HCT116 (cell line): ENCODE results near the gene ARL13B.

ENCODE experiments used
- ATF3 ChIP-seq: IDR thresholded peaks from 2 replicates; pipeline ENCODE4 v1.6.1; 2012
- CEBPB ChIP-seq: IDR thresholded peaks from 2 replicates; pipeline ENCODE4 v1.6.1; 2012; ENCODE audit warnings: low read depth
- CTCF ChIP-seq, 3 experiments: fragments of 200-600 bp in 1 of 3; sonication (generic) in 1 of 3; IDR thresholded peaks in 2 of 3; conservative IDR thresholded peaks in 1 of 3; 2 replicates each; pipeline ENCODE4 v1.5.1; 2012 to 2017; ENCODE audit warnings: low read depth in 2 of 3, low read length in 2 of 3, antibody characterized with exemption in 1 of 3, borderline replicate concordance in 1 of 3, control low read depth in 1 of 3, mild to moderate bottlenecking in 1 of 3, mixed read lengths in 1 of 3, mixed run types in 1 of 3, moderate library complexity in 1 of 3; ENCODE audit not compliant: insufficient read depth in 1 of 3
- EZH2 ChIP-seq: fragments of 200-600 bp; sonication (generic); IDR thresholded peaks from 2 replicates; pipeline ENCODE4 v1.6.1; 2017; ENCODE audit warnings: antibody characterized with exemption, mixed run types
- JUND ChIP-seq: IDR thresholded peaks from 2 replicates; pipeline ENCODE4 v1.6.1; 2012
- MAX ChIP-seq: IDR thresholded peaks from 2 replicates; pipeline ENCODE4 v1.6.1; 2012
- POLR2A ChIP-seq: IDR thresholded peaks from 2 replicates; pipeline ENCODE4 v1.7.0; 2011; ENCODE audit warnings: borderline replicate concordance; ENCODE audit not compliant: insufficient read depth, insufficient read length; ENCODE audit errors: extremely low read depth
- POLR2AphosphoS5 ChIP-seq: IDR thresholded peaks from 2 replicates; pipeline ENCODE4 v1.6.1; 2011; ENCODE audit warnings: mild to moderate bottlenecking, low read depth, low read length, moderate library complexity
- RAD21 ChIP-seq: IDR thresholded peaks from 2 replicates; pipeline ENCODE4 v1.6.1; 2012; ENCODE audit warnings: low read depth, mild to moderate bottlenecking
- REST ChIP-seq: IDR thresholded peaks from 2 replicates; pipeline ENCODE4 v1.6.1; 2012; ENCODE audit warnings: low read depth
- SP1 ChIP-seq: IDR thresholded peaks from 2 replicates; pipeline ENCODE4 v1.6.1; 2012; ENCODE audit warnings: low read depth
- YY1 ChIP-seq: IDR thresholded peaks from 2 replicates; pipeline ENCODE4 v1.6.1; 2011; ENCODE audit warnings: low read length, low read depth, moderate library complexity, mild to moderate bottlenecking; ENCODE audit not compliant: insufficient replicate concordance; ENCODE audit errors: extremely low read depth
- ZBTB33 ChIP-seq: IDR thresholded peaks from 2 replicates; pipeline ENCODE4 v1.6.1; 2011; ENCODE audit warnings: mild to moderate bottlenecking, low read length, moderate library complexity; ENCODE audit not compliant: insufficient replicate concordance; ENCODE audit errors: extremely low read depth
- ZFX ChIP-seq: fragments of 450-650 bp; IDR thresholded peaks from 2 replicates; pipeline ENCODE4 v1.6.1; 2017

- TF ChIP-seq CTCF (IDR thresholded peaks at IDR 0.05 in 2 of 3, conservative IDR thresholded peaks at IDR 0.05 in 1 of 3; ENCODE audit: borderline replicate concordance in 1 of 3, insufficient read depth in 1 of 3, low read depth in 2 of 3, low read length in 2 of 3): no peak
- no peak for TF ChIP-seq SP1
- no peak for TF ChIP-seq RAD21
- no peak for TF ChIP-seq POLR2AphosphoS5
- no peak for TF ChIP-seq MAX
- no peak for TF ChIP-seq EZH2
- TF ChIP-seq POLR2A: no peak
- no peak for TF ChIP-seq REST
- TF ChIP-seq ATF3: no peak
- no peak for TF ChIP-seq JUND
- TF ChIP-seq ZBTB33: no peak
- TF ChIP-seq ZFX: no peak
- no peak for TF ChIP-seq CEBPB
- no peak for TF ChIP-seq YY1
These were observed 113.2 kb downstream of the ARL13B start for GRCh38 chr3:94093151-94093550.
